A673 (cell line): ENCODE results near the gene WBP2.

ENCODE experiments used
- CTCF ChIP-seq: fragments of 300-800, 200-600 bp; sonication (generic); conservative IDR thresholded peaks from 2 replicates; pipeline ENCODE4 v1.5.1; 2017; ENCODE audit warnings: low read depth, mild to moderate bottlenecking, antibody characterized with exemption, low read length, moderate library complexity, mixed read lengths
- EZH2 ChIP-seq: fragments of 200-600 bp; sonication (generic); IDR thresholded peaks from 2 replicates; pipeline ENCODE4 v1.6.1; 2017; ENCODE audit warnings: borderline replicate concordance, low read depth, mild to moderate bottlenecking, mixed read lengths, antibody characterized with exemption, low read length; ENCODE audit not compliant: poor library complexity, severe bottlenecking

GRCh38 chr17:75842963-75843576 lies 12.1 kb downstream of the WBP2 start:
- TF ChIP-seq CTCF (no peak), EZH2 (no peak)
